WTC11 (cell line): Measurements from ENCODE around the gene ESYT1.

Source experiments
- TF ChIP-seq, protein P1 (sequence below): sonication (generic); formaldehyde crosslinking; IDR thresholded peaks from 2 replicates; pipeline ENCODE4 v1.8.1; 2023; ENCODE audit warnings: mild to moderate bottlenecking, missing genetic modification reagents
- TF ChIP-seq, protein P2 (sequence below): fragments of 200-600 bp; IDR thresholded peaks from 2 replicates; pipeline ENCODE4 v1.8.0; 2022; ENCODE audit warnings: antibody characterized with exemption

- TF ChIP-seq, protein P1, sequence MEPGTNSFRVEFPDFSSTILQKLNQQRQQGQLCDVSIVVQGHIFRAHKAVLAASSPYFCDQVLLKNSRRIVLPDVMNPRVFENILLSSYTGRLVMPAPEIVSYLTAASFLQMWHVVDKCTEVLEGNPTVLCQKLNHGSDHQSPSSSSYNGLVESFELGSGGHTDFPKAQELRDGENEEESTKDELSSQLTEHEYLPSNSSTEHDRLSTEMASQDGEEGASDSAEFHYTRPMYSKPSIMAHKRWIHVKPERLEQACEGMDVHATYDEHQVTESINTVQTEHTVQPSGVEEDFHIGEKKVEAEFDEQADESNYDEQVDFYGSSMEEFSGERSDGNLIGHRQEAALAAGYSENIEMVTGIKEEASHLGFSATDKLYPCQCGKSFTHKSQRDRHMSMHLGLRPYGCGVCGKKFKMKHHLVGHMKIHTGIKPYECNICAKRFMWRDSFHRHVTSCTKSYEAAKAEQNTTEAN (CRISPR knock-in tag): no peak
- TF ChIP-seq, protein P2, sequence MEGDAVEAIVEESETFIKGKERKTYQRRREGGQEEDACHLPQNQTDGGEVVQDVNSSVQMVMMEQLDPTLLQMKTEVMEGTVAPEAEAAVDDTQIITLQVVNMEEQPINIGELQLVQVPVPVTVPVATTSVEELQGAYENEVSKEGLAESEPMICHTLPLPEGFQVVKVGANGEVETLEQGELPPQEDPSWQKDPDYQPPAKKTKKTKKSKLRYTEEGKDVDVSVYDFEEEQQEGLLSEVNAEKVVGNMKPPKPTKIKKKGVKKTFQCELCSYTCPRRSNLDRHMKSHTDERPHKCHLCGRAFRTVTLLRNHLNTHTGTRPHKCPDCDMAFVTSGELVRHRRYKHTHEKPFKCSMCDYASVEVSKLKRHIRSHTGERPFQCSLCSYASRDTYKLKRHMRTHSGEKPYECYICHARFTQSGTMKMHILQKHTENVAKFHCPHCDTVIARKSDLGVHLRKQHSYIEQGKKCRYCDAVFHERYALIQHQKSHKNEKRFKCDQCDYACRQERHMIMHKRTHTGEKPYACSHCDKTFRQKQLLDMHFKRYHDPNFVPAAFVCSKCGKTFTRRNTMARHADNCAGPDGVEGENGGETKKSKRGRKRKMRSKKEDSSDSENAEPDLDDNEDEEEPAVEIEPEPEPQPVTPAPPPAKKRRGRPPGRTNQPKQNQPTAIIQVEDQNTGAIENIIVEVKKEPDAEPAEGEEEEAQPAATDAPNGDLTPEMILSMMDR: no peak
These were observed 31.6 kb downstream of the ESYT1 start for GRCh38 chr12:56159482-56160192.
